GM12878 (cell line): ENCODE results near the gene MFSD11. TPM values are rescaled to one million over a fixed set of nuclear protein-coding genes. Genes with fewer than 3 reads are reported as not detected.
A peak's percentile ranks its signal among the peaks of the same experiment; 100 is the strongest.

ENCODE experiments used
- ATAC-seq: fragments of 200-7000 bp; cut with Tn5 transposase; 3 replicates; pipeline ENCODE4 v1.9.1; 2020; ENCODE audit warnings: mild to moderate bottlenecking, moderate library complexity
- BruUV-seq: library from RNA; stranded (reverse); fragments of 400-500 nt; replicated peaks from 2 replicates; lab custom pipeline; 2021; lab: Mats Ljungman, UMichigan
- CTCF ChIA-PET: fragments of 300-600 bp; sonication (Branson Sonifier 250); formaldehyde crosslinking; extraction: SDS; loops from one replicate; lab custom pipeline; 2021; ENCODE audit warnings: inconsistent platforms; lab: Yijun Ruan, JAX
- POLR2A ChIA-PET: fragments of 350-600 bp; formaldehyde crosslinking; extraction: SDS; loops from one replicate; lab custom pipeline; 2021; ENCODE audit warnings: inconsistent platforms; lab: Charles Lee
- RAD21 ChIA-PET: fragments of 300-600 bp; sonication (Branson Sonifier 250); formaldehyde crosslinking; loops from one replicate; lab custom pipeline; 2023; ENCODE audit warnings: antibody characterized with exemption; ENCODE audit not compliant: unreplicated experiment; lab: Charles Lee
- SMC1A ChIA-PET: fragments of 300-600 bp; sonication (Branson Sonifier 250); formaldehyde crosslinking; loops from one replicate; lab custom pipeline; 2023; ENCODE audit not compliant: unreplicated experiment, uncharacterized antibody; lab: Charles Lee
- DNase-seq: peaks from one replicate; pipeline ENCODE4 v3.0.0-alpha.2; 2011; ENCODE audit warnings: low read depth, low spot score
- FAIRE-seq: peaks from 3 replicates; lab custom pipeline; 2011; peaks lifted over from hg19 to GRCh38; lab: Jason Lieb, UNC
- H2AFZ ChIP-seq: 2 replicates; pipeline ENCODE4 v1.6.0; 2011; ENCODE audit warnings: low read depth, low read length, control low read depth; ENCODE audit not compliant: control insufficient read depth
- H3K27ac ChIP-seq: 2 replicates; pipeline ENCODE4 v1.5.1; 2011; ENCODE audit warnings: control low read depth; ENCODE audit not compliant: control insufficient read depth, insufficient read depth
- H3K27me3 ChIP-seq, 2 experiments: replicated peaks in 1 of 2; 2 replicates each; pipeline versions ENCODE4 v1.6.0 to v1.6.1; 2011; ENCODE audit warnings: low read length in 1 of 2; ENCODE audit not compliant: control insufficient read depth in 2 of 2, insufficient read depth in 2 of 2
- H3K36me3 ChIP-seq, 2 experiments: 2 replicates each; pipeline ENCODE4 v1.5.1; 2011; ENCODE audit warnings: low read length in 1 of 2; ENCODE audit not compliant: control insufficient read depth in 2 of 2, insufficient read depth in 2 of 2
- H3K4me1 ChIP-seq: 2 replicates; pipeline ENCODE4 v1.6.1; 2011; ENCODE audit warnings: mild to moderate bottlenecking, low read length, moderate library complexity, mixed read lengths; ENCODE audit not compliant: control insufficient read depth, insufficient read depth
- H3K4me2 ChIP-seq: 2 replicates; pipeline ENCODE4 v1.6.0; 2011; ENCODE audit warnings: control low read depth; ENCODE audit not compliant: control insufficient read depth, insufficient read depth
- H3K4me3 ChIP-seq: fragments of 200-600 bp; sonication (generic); 2 replicates; pipeline ENCODE4 v1.5.1; 2016
- H3K79me2 ChIP-seq: 2 replicates; pipeline ENCODE4 v1.6.0; 2011; ENCODE audit warnings: low read length; ENCODE audit not compliant: control insufficient read depth, insufficient read depth
- H3K9ac ChIP-seq: 2 replicates; pipeline ENCODE4 v1.8.0; 2011; ENCODE audit warnings: low read length, control low read depth, mixed read lengths; ENCODE audit not compliant: control insufficient read depth, insufficient read depth
- H3K9me3 ChIP-seq: replicated peaks from 3 replicates; pipeline ENCODE4 v1.5.1; 2011; ENCODE audit warnings: mild to moderate bottlenecking, low read length; ENCODE audit not compliant: control insufficient read depth, insufficient read depth
- H4K20me1 ChIP-seq: 2 replicates; pipeline ENCODE4 v1.6.0; 2011; ENCODE audit not compliant: control insufficient read depth, insufficient read depth
- ASH2L ChIP-seq: fragments of 300-600, 200-600 bp; sonication (generic); IDR thresholded peaks from 2 replicates; pipeline ENCODE4 v1.6.1; 2017; ENCODE audit warnings: low read depth, mild to moderate bottlenecking, borderline replicate concordance
- BMI1 ChIP-seq: fragments of 450-650 bp; IDR thresholded peaks from 2 replicates; pipeline ENCODE4 v1.6.1; 2016; ENCODE audit warnings: mild to moderate bottlenecking, moderate library complexity, borderline replicate concordance
- PAX5 ChIP-seq: IDR thresholded peaks from 2 replicates; pipeline ENCODE4 v1.6.1; 2011; ENCODE audit warnings: low read depth, low read length, borderline replicate concordance
- RAD21 ChIP-seq: IDR thresholded peaks from 2 replicates; pipeline ENCODE4 v1.6.1; 2011; ENCODE audit warnings: mild to moderate bottlenecking, low read depth, low read length, moderate library complexity; ENCODE audit not compliant: insufficient read depth
- SMAD1 ChIP-seq: fragments of 450-650 bp; IDR thresholded peaks from 2 replicates; pipeline ENCODE4 v1.6.1; 2018; ENCODE audit warnings: mild to moderate bottlenecking, low read depth; ENCODE audit not compliant: partially characterized antibody
- WGBS: methylation state at CpG from one replicate; pipeline ENCODE4 v1.1.6; 2016; ENCODE audit warnings: low lambda C conversion rate; ENCODE audit not compliant: insufficient replicate concordance, insufficient coverage; ENCODE audit errors: missing lambda C conversion rate; 5-methylcytosine and 5-hydroxymethylcytosine counted together
- in situ Hi-C: fragments of 300-500 bp; cut with MboI; formaldehyde crosslinking; loops from 9 replicates; pipeline ENCODE4 v1.14.3; 2018; ENCODE audit warnings: mixed read lengths
- intact Hi-C: fragments of 100-400 bp; cut with micrococcal nuclease; formaldehyde crosslinking; loops from one replicate; pipeline ENCODE4 v1.14.2; 2022; ENCODE audit not compliant: unreplicated experiment
- polyA plus RNA-seq, 11 experiments: library from polyadenylated mRNA; depleted of rRNA in 4 of 11; unstranded in 6 of 11; stranded (reverse) in 5 of 11; fragments of >200 nt; fragmentation: Nextera tagmentation in 4 of 11; fragmentation: Illumina TruSeq in 1 of 11; extraction: Ambion mirVana in 4 of 11; extraction: Trizol in 1 of 11; gene quantifications; 1 replicate in 1 of 11; 2 replicates in 10 of 11; pipeline versions ENCODE4 v1.2.1 to v1.2.3, GENCODE V29; 2011 to 2016; ENCODE audit warnings: inconsistent platforms in 2 of 11, missing spikeins in 2 of 11, low read depth in 1 of 11
- total RNA-seq, 4 experiments: library from RNA; depleted of rRNA in 3 of 4; stranded (reverse); fragments of >200 nt in 3 of 4; fragmentation: Illumina TruSeq in 1 of 4; extraction: Trizol in 1 of 4; gene quantifications; 2 replicates each; pipeline versions ENCODE4 v1.2.1 to v1.2.3, GENCODE V29; 2013 to 2021
- TF ChIP-seq, protein P1 (sequence below), 3 experiments: IDR thresholded peaks in 2 of 3; conservative IDR thresholded peaks in 1 of 3; 2 replicates each; pipeline ENCODE4 v1.5.1; 2011; ENCODE audit warnings: low read depth in 3 of 3, low read length in 3 of 3, mild to moderate bottlenecking in 3 of 3, control low read depth in 2 of 3, moderate library complexity in 2 of 3, inconsistent platforms in 1 of 3, mixed read lengths in 1 of 3; ENCODE audit not compliant: control insufficient read depth in 2 of 3, insufficient read depth in 1 of 3; ENCODE audit errors: extremely low read depth in 1 of 3

The MFSD11 gene
- total and polyA plus RNA-seq, 10 of the 15 experiments (the other 5 are each of a cell fraction or from before 2014, with no cell fraction given) = 11.0 to 19.4 (median 15.5) TPM

DNA sequence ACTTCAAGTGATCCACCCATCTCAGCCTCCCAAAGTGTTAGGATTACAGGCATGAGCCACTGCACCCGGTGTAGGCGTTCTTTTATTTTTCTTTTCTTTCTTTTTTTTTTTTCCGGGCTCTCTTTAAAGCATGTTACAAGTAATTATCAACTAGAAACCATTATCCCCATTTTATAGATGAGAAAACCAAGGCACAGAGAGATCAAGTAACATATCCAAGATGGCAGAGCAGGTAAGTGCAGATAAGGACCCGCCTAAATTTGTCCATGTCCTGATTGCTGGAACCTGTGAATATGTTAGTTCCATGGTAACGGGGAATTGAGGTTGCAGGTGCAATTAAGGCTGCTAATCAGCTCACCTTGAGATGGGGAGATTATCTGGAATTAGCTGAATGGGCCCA, 54.4 kb downstream of the MFSD11 start:
- FAIRE-seq = no peak
- H3K4me2 ChIP-seq = no peak overlapping the region
- no peak overlapping the region for H3K27ac ChIP-seq
- 68% methylated on average over 4 of the region's 5 CpGs for WGBS
- H4K20me1 ChIP-seq = no peaks in the 10 kb centered on the region
- ChIA-PET SMC1A (interaction anchor here (2.0 kb wide), 1 partner anchor 10 kb away, joined by 5 read pairs; no protein-coding TSS in a partner anchor), RAD21 (interaction anchor here (1.3 kb wide), 1 partner anchor 9 kb away, joined by 4 read pairs; no protein-coding TSS in a partner anchor), CTCF (interaction anchor here (0.9 to 1.6 kb wide), 3 partner anchors 9 to 27 kb away, joined by 3 to 6 read pairs (median 4); no protein-coding TSS in a partner anchor), POLR2A (no interaction called here)
- no peak overlapping the region for H3K9ac ChIP-seq
- peaks cover 11% of the 10 kb centered on the region for H3K4me1 ChIP-seq
- H3K79me2 ChIP-seq = no peaks in the 10 kb centered on the region
- DNase-seq = no peak
- no peak overlapping the region for H3K4me3 ChIP-seq
- H3K36me3 ChIP-seq = no peaks in the 10 kb centered on the region
- in situ Hi-C loops = no loop called here
- no peaks in the 10 kb centered on the region for H3K27me3 ChIP-seq
- no peaks in the 10 kb centered on the region for H3K9me3 ChIP-seq
- no peak for TF ChIP-seq PAX5
- TF ChIP-seq BMI1 = no peak
- no peak for ATAC-seq
- H2AFZ ChIP-seq = no peak overlapping the region
- BruUV-seq = TSS peak; percentile 51
- intact Hi-C loops = no loop called here

DNA sequence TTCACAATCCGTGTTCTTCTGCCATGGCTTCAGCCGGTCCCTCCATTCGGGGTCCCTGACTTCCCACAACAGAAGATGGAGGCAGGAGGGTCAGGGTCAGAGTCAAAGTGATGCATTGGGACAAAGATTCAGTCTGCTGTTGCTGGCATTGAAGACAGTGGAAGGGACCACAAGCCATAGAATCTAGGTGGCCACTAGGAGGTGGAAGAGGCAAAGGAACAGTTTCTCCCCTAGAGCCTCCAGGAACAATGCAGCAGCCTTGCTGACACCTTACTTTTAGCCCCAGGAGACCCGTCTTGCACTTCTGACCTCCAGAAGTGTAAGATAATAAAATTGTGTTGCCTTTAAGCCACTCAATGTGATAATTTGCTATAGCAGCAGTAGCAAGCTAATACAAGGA, 55.9 kb downstream of the MFSD11 start:
- 65% methylated on average over 4 of the region's 4 CpGs for WGBS
- intact Hi-C loops = no loop called here
- POLR2A ChIA-PET = no interaction called here

More for the DNA sequence above, 55.9 kb downstream of the MFSD11 start:
- Histone ChIP-seq H3K27ac (no peak overlapping the region), H3K79me2 (no peaks in the 10 kb centered on the region), H3K4me2 (no peak overlapping the region), H3K4me3 (no peak overlapping the region), H3K27me3 (no peaks in the 10 kb centered on the region)
- DNase-seq (no peak), FAIRE-seq (no peak)
- CTCF ChIA-PET = no interaction called here
- BruUV-seq = no TSS peak
- in situ Hi-C loops = no loop called here
- SMC1A ChIA-PET = interaction anchor here (0.6 kb wide), 1 partner anchor 263 kb away, joined by 3 read pairs; no protein-coding TSS in a partner anchor
- RAD21 ChIA-PET = interaction anchor here (1.2 kb wide), 1 partner anchor 56 kb away, joined by 6 read pairs; the partner anchor contains the start of gene MFSD11
- TF ChIP-seq RAD21 (peak; percentile 62), ASH2L (no peak), SMAD1 (no peak)
- TF ChIP-seq, protein P1, sequence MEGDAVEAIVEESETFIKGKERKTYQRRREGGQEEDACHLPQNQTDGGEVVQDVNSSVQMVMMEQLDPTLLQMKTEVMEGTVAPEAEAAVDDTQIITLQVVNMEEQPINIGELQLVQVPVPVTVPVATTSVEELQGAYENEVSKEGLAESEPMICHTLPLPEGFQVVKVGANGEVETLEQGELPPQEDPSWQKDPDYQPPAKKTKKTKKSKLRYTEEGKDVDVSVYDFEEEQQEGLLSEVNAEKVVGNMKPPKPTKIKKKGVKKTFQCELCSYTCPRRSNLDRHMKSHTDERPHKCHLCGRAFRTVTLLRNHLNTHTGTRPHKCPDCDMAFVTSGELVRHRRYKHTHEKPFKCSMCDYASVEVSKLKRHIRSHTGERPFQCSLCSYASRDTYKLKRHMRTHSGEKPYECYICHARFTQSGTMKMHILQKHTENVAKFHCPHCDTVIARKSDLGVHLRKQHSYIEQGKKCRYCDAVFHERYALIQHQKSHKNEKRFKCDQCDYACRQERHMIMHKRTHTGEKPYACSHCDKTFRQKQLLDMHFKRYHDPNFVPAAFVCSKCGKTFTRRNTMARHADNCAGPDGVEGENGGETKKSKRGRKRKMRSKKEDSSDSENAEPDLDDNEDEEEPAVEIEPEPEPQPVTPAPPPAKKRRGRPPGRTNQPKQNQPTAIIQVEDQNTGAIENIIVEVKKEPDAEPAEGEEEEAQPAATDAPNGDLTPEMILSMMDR (IDR thresholded peaks at IDR 0.05 in 2 of 3, conservative IDR thresholded peaks at IDR 0.05 in 1 of 3; ENCODE audit: control insufficient read depth in 2 of 3, extremely low read depth in 1 of 3, insufficient read depth in 1 of 3, low read depth in 3 of 3, low read length in 3 of 3) = peak; percentile 42 to 64 (median 61); a peak in 5 of 6 replicates
- TF ChIP-seq, all 136 proteins: peak for 2
- no peaks in the 10 kb centered on the region for H3K36me3 ChIP-seq
- H3K9ac ChIP-seq = no peak overlapping the region
- H3K9me3 ChIP-seq = no peaks in the 10 kb centered on the region
- H4K20me1 ChIP-seq = no peaks in the 10 kb centered on the region
- peak; percentile 79 for ATAC-seq
- H3K4me1 ChIP-seq = peaks cover 11% of the 10 kb centered on the region
- no peak overlapping the region for H2AFZ ChIP-seq
